GM19351 (cell line): Measurements from ENCODE around the gene MYOZ1.
"Not testable (repeated sequence)": the region's sequence is repeated elsewhere in the genome, so short reads cannot be mapped to it uniquely, and the experiment has no call there.

Source experiments
- ATAC-seq: cut with Tn5 transposase; IDR thresholded peaks from one replicate; pipeline ENCODE4 v1.9.1; 2021; ENCODE audit warnings: mild to moderate bottlenecking, moderate library complexity; ENCODE audit not compliant: unreplicated experiment

Gene MYOZ1

DNA sequence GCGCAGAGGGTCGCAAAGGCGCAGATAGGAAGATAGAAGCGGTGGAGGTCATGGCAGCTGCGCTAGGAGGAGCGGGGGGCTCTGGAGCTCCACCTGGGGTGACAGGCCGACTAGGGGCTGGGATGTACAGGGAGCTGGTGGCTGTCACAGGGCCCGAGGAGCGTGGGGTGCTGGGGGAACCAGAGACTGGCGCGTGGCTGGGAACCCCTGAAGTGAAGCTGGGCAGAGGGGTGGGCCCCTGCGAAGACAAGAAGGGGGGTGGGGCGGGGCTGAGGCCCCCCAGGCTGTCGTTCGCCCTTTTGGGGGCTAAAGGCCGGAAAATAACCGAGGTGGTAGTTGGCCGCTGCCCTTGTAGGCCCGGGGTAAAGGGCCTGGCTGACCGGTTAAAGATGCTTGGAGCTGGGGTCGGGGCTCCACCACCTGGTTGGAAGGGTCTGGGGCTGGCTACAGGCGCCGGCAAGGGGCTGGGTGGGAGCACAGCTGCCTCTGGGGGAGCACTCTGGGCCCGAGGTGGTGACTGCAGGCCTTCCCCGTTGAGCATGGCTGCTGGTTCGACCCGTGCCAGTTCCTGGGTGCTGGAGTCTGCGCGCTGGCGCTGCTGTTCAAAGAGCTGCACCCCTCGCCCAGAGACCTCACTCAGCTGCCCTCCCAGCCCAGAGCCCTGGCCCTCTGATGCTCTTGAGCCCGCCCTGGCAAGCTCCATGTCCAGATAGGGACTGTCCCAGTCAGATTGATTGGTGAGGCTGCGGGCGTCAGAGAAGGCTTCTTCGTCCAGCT lies 6.8 kb upstream of the MYOZ1 start:
- no peak for ATAC-seq

DNA sequence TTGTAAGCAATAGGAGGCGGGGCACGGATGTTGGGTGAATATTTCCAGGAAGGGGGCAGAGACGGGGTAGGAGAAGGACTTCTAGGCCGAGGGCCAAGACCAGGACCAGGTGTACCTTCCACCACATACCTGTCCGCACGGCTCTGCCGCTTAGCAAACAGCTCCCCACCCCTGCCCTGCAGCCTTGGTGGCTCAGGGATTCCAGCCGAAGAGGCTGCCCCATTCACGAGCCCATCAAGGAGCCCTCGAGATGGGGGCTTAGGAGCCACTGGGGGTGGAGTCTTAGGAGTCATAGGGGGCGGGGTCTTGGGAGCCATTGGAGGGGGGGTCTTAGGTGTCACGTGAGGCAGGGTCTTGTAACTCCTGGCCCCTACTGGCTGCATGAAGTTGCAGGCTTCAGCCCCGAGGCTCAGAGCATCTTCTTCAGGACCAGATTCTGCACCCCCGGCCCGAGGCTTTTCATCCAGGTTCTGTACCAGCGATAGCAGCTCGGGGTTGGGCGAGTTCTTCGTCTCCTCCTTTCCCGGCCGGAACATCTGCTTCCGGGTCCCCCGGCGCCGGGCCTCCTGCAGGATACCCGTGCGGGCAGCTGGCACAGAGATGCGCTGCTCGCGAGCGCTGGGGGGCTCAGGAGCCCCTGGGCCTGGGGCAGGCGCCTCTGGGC lies 6.1 kb upstream of the MYOZ1 start:
- ATAC-seq: no peak

DNA sequence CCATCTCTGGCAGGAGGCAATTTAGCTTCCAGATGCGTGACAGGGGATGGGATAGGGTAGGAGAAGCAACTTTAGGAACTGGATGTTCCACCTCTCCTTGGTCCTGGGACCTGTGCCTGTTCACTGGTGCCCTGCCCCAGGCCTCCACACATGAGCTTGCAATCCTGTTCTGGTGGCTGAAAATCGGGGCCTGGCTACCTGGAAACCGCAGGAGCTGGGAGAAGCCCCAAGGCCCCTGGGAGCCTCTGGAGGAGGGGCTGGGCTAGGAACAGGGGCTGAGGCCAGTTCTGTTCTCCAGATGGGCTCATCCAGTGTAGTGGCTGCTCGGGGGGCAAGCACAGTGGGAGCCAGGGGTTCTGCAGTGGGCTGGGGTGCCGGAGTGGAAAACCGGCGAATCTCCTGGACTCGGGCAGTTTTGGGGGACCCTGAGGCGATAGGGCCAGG lies 5.3 kb upstream of the MYOZ1 start:
- no peak for ATAC-seq

DNA sequence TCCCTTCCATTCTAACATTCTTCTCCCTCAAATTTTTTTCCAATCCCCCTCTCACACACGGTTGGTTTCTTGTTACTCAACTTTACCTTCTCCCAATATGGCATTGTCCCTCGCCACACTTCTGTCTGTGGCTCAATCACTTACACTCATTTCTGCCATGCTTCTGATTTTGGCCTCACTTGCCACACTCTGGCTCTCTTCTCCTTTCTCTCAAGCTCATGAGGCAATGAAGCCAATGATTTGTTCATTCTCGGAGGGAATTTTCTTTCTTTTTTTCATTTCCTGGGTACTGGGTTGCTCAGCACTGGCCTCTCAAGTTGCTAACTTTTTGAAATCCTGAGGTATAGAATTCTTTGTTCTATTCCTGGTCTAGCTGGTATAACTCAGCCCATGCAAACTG lies 4.0 kb upstream of the MYOZ1 start:
- ATAC-seq: no peak

DNA sequence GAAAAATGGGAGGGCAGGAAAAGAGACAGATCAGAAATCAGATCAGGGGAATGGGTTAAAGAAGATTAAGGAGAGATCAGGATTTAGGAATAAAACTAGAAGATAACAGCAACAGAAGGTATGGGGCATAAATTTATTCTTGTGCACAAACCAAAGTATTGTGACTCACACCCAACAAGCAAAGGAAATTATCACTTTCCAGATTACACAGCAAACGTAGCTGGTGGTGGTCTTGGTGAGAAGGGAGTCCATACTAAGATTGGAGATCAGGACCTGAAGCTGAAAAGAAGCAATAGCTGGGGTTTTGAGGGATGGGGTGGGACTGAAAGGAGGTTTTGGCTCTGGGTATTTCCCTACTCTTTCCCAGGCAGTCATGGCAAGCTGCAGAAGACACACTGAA lies 3.5 kb upstream of the MYOZ1 start:
- ATAC-seq: no peak

DNA sequence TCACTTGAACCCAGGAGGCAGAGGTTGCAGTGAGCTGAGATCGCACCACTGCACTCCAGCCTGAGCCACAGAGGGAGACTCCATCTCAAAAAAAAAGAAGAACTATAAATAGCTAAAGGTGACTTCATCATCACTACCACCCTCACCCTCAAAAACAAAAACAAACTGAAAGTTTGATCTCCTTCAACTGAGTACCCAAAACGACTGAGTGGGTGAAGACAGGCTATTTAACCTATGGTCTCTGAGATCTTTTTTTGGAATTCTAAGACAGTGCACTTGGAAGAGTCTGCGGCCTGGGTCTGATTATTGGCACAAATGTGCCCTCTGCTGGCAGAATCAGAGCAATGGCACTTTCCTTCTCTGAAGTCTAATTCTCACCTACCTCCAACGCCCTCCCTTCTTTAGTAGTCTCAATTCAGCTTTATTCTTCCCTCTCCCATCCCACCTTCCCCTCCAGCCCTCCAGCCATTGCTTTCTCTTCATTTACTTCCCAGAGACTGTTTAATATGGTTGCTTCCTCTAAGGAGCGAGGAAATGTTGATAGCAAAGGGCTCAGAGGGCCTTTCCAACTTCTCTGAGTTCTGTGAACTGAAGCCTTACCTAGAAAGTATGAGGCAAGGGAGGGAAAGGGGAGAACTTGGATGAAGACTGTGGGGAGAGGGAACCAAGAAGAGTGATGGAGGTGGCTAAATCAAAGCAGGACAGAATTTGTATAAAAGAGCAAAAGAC lies 2.9 kb upstream of the MYOZ1 start:
- no peak for ATAC-seq

DNA sequence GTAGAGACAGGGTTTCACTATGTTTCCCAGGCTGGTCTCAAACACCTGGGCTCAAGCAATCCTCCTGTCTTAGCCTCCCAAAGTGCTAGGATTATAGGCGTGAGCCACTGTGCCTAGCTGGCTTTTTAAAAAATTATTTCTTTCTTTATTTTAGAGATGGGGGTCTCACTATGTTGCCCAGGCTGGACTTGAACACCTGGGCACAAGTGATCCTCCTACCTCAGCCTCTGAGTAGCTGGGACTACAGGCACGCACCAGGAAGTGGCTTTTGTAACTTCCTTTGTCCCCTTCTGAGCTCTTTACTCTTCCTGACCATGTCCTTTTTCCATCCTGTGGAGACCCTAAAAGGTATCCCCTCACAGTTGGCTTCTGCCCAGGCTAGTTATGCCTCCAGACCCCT lies 2.1 kb upstream of the MYOZ1 start:
- no peak for ATAC-seq

DNA sequence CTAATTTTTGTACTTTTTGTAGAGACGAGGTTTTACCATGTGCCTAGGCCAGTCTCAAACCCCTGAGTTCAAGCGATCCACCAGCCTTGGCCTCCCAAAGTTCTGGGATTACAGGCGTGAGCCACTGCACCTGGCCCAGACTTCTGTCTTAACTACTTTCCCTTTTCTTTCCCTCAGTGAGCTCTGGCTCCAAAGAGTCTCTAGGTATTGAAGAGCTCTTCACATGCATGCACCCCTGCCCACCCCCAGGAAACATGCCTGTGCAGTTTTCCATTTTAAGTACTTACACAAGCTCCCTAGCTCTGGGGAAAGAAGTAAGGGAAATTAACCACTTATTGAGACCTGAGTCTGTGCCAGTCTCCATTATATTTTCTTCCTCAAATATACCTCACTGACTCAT lies 2.0 kb downstream of the MYOZ1 start:
- ATAC-seq: no peak

DNA sequence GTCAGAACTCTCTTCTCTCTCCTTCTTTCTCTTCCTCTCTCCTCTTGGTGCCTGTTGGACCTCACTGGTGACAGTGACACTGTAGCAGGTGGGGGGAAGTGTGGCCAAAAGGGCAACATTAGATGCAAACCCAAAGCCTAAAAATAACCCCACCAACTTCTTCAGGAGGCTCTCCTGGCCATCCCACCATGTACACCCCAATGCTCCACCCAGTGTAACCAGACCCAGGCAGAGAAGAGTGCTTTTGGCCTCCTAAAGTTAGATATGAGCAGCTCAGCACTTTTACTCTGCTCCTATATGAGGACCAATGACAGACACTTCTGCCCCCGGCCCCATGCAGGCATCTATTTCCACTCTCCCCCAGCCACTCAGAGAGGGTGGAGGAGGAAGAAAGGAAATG lies 5.5 kb downstream of the MYOZ1 start:
- no peak for ATAC-seq

DNA sequence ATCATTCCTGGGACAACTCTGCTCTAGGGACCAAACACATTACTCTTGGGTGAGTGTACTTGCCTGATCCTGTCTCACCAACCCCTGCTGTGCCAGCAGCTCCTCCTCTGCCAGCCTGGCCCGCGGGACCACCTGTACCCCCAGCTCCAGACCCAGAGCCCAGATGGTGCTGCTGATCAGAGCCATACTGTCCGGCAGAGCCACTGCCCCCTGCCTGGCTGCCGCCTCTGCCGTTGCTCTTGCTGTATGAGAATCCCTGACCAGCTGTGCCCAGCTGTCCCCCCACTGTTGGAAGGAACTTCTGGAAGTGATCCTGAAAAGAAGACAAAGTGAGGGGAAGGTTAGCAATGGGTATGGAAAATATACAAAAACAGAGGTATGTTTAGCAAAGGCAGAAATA lies 6.9 kb downstream of the MYOZ1 start:
- ATAC-seq: no peak

DNA sequence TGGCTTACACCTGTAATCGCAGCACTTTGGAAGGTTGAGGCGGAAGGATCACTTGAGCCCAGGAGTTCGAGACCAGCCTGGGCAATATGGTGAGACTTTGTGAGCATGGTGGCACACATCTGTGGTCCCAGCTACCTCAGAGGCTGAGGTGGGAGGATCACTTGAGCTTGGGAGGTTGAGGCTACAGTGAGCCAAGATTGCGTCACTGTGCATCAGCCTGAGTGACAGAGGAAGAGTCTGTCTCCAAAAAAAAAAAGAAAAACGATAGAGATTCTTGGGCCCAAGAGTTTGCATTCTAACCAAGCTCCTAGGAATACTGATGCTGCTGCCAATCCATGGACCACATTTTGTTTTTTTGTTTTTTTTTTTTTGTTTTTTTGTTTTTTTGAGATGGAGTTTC lies 12.1 kb downstream of the MYOZ1 start:
- no peak for ATAC-seq

DNA sequence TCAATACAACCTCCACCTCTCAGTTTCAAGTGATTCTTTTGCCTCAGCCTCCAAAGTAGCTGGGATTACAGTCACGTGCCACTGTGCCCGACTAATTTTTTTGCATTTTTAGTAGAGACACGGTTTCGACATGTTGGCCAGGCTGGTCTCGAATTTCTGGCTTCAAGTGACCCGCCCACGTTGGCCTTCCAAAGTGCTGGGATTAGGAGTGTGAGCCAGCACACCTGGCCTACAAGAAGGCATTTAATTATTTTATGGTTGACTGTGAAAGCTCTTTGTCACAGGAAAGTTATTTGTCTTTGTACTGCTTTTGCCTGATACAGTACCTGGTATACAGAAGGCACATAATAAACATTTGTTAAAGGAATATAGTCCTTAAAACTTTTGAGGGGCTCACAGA lies 12.9 kb downstream of the MYOZ1 start:
- no peak for ATAC-seq

DNA sequence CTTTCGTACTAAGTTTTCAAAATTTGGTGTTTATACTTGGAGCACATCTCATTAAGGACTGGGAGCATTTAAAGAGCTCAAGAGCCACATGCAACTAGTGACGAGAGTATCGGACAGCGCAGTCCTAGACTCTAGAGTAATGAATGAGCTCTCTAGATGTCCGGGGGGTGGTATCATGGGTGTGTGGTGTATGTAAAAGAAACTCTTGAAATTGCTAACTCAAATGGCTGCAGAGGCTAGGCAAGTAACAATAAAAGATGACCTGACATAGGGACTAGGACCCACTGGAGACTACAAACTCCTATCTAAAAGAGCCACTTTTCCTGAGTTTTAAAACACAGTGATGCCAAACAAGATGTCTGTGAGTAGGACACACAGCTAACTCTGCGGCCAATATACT lies 14.0 kb downstream of the MYOZ1 start:
- no peak for ATAC-seq

DNA sequence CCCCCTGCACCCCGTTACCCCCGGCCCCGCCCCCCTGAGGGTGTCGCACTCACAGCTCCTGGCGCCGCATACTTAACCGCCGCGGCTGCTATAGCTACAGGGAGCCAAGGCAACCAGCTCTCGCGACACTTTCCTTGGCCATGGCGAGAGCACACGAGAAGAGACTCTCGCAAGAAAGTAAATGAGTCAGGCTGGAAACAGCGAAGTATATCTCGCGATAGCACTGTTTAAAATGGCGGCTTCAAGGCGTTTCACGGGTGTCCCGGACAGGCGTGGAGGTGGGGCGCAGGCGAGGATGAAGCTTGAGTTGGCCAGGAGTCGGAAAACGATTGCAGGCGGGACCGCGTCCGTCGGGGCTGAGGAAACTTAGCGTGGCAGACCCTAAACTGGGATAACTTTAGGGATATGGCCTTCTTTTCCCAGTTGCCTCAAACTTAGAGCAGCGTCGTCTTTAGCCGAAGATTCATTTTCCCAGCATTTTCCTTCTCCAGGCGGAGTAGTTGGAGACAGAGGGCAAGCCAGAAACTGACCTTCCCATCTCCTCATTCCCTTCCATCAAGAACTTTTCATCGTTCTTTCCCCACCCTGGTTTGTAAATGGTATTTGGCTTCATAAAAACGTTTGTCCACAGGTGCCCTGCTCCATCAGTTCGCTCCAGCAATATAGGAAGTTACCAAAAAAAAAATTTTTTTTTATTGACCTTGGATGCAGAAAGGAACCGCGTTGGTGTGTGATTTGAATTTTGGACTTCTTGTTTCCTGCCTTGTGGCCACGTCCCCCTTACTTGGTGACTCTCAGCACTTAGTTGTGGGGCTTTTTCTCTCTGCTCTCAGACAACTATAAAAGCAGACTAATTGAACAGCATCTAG lies 15.2 kb downstream of the MYOZ1 start:
- peak; percentile 95 for ATAC-seq

DNA sequence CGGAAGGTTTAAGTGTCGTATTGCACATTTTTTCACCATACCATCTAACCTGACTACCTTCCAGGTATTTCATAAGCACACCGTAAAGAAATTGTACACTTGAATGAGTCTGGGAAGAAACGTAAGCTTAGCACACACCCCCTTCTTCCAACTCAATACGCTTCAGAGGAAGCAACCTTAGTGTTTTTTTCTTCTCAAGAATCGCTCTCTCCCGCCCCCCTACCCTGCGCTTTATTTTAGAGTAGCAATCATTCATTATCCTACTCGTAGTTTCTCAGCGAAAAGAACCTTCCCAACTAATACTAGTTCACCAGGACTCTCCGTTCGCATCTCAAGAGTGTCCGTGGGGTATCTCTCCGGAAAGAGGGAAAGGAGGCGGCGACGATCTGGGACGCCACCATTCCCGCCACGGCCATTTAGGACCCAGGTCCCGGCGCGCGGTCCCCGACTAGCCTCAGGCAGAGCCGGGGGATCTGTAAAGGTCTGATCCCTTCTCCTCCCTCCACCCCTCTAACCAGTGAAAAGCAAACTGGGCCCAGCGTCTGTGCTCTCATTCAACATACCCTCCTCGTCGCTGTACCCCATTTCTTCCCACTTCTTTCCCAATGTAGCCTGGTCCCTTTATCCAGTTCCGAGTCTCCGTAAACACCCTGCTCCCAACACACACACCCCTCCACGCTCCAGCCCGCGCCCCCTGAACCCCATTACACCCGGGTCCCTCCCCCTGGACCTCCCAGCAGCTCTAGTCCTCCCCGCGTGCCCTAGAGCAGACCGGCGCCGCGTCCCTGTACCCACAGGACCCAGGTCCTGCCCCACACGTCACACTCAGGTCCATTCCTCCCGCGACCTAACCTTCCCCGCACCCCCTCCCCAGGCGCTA lies 16.0 kb downstream of the MYOZ1 start:
- peak; percentile 38 for ATAC-seq

DNA sequence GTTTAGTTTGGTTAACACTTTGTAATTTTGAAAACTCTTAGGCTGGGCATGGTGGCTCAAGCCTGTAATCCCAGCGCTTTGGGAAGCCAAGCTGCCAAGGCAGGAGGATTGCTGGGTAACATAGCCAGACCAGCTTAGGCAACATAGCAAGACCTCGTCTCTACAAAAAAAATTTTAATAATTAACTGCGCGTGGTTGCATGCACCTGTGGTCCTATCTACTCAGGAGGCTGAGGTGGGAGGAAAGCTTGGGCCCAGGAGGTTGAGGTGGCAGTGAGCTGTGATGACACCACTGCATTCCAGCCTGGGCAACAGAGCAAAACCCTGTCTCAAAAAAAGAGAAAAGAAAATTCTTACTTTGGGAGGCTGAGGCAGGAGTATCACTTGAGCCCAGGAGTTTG lies 18.2 kb downstream of the MYOZ1 start:
- no peak for ATAC-seq

DNA sequence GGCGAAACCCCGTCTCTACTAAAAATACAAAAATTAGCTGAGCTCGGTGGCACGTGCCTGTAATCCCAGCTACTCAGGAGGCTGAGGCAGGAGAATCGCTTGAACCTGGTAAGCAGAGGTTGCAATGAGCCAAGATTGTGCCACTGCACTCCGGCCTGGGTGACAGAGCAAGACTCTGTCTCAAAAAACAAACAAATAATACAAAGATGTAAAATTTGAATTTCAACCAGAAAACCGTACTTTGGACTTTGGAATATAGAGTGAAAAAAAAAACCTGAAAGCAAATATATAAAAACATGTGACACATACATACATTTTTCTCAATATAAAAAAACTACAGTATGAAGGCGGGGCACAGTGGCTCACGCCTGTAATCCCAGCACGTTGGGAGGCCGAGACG lies 20.3 kb downstream of the MYOZ1 start:
- not testable (repeated sequence) for ATAC-seq

DNA sequence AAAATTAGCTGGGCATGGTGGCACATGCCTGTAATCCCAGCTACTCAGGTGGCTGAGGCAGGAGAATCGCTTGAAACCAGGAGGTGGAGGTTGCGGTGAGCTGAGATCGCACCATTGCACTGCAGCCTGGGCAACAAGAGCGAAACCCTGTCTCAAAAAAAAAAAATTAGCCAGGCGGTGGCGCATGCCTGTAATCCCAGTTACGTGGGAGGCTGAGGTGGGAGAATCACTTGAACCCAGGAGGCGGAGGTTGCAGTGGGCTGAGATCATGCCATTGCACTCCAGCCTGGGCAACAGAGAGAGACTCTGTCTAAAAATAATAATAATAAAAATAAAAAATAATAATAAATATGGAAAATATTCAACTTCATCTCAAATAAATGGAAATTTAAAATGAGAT lies 24.1 kb downstream of the MYOZ1 start:
- ATAC-seq: not testable (repeated sequence)

DNA sequence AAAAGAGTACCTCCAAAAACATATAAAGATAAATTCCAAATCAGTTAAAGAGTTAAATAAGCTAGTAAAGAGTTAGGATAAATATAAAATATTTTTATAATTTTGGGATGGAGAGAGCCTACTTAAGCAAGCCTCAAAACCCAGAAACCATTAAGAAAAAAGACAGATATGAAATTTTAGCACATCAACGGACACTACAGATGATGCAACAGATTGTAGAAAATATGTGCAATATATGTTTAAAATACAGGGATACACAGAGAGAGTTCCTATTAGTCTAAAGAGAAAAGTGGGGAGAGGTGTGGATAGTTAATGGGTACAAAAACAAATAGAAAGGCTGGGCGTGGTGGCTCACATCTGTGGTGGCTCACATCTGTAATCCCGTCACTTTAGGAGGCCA lies 26.6 kb downstream of the MYOZ1 start:
- ATAC-seq: no peak

DNA sequence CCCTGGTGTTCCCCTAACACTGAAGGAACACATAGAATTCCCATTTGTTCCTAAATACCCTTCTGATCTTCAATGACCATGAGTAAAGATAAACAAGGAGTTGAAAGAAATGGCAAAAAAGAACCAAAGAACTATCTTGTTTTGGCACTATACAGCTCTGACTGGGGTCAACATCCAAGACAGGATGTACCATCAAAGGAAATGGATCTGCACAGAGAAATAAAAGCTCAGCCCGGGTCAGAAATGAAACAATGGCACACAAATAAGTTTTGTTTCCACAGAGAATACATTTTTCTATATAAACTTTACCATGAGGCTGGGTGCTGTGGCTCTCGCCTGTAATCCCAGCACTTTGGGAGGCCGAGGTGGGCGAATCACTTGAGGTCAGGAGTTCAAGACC lies 32.2 kb downstream of the MYOZ1 start:
- ATAC-seq: no peak
